Loucy (cell line): ENCODE measurements around the gene MACROD2.

Source experiments
- H2AFZ ChIP-seq: fragments of 200-600 bp; sonication (generic); 2 replicates; pipeline ENCODE4 v1.6.0; 2016; ENCODE audit warnings: antibody characterized with exemption, mild to moderate bottlenecking, low read length, moderate library complexity
- H3F3A ChIP-seq: fragments of 200-600 bp; 2 replicates; pipeline ENCODE4 v1.6.0; 2016; ENCODE audit warnings: antibody characterized with exemption, low read depth, mild to moderate bottlenecking
- H3K27me3 ChIP-seq: fragments of 200-600 bp; sonication (generic); 2 replicates; pipeline ENCODE4 v1.6.1; 2014; ENCODE audit warnings: low read length, mild to moderate bottlenecking; ENCODE audit not compliant: insufficient read depth, poor library complexity, severe bottlenecking
- H3K36me3 ChIP-seq: fragments of 200-600 bp; sonication (generic); 2 replicates; pipeline ENCODE4 v1.6.1; 2016; ENCODE audit warnings: low read length; ENCODE audit not compliant: insufficient read depth
- H3K4me1 ChIP-seq: fragments of 200-600 bp; sonication (generic); 2 replicates; pipeline ENCODE4 v1.5.1; 2014; ENCODE audit warnings: low read length, mild to moderate bottlenecking; ENCODE audit not compliant: insufficient read depth, poor library complexity, severe bottlenecking
- H3K4me2 ChIP-seq: fragments of 200-600 bp; sonication (generic); 2 replicates; pipeline ENCODE4 v1.6.0; 2014; ENCODE audit warnings: antibody characterized with exemption, low read length, low read depth, mild to moderate bottlenecking; ENCODE audit not compliant: poor library complexity, severe bottlenecking
- H3K4me3 ChIP-seq: fragments of 200-600 bp; sonication (generic); 2 replicates; pipeline ENCODE4 v1.5.1; 2014; ENCODE audit warnings: low read length, mild to moderate bottlenecking, mixed read lengths; ENCODE audit not compliant: poor library complexity, severe bottlenecking
- H3K79me2 ChIP-seq: fragments of 200-600 bp; sonication (generic); 2 replicates; pipeline ENCODE4 v1.6.1; 2014; ENCODE audit warnings: low read length; ENCODE audit not compliant: insufficient read depth
- H3K9ac ChIP-seq: fragments of 200-600 bp; sonication (generic); 2 replicates; pipeline ENCODE4 v1.6.0; 2014; ENCODE audit warnings: mild to moderate bottlenecking, low read depth, low read length, moderate library complexity; ENCODE audit not compliant: poor library complexity, severe bottlenecking
- H3K9me2 ChIP-seq: fragments of 200-600 bp; sonication (generic); replicated peaks from 2 replicates; pipeline ENCODE4 v1.6.1; 2016; ENCODE audit warnings: low read depth, low read length, mixed read lengths
- H3K9me3 ChIP-seq: fragments of 200-600 bp; sonication (generic); 2 replicates; pipeline ENCODE4 v1.6.1; 2014; ENCODE audit warnings: mild to moderate bottlenecking, antibody characterized with exemption, low read length, low read depth; ENCODE audit not compliant: insufficient read depth
- H4K20me1 ChIP-seq: fragments of 200-600 bp; sonication (generic); 2 replicates; pipeline ENCODE4 v1.6.0; 2014; ENCODE audit warnings: antibody characterized with exemption, low read length, mild to moderate bottlenecking; ENCODE audit not compliant: insufficient read depth, poor library complexity, severe bottlenecking
- EZH2phosphoT487 ChIP-seq: fragments of 200-600 bp; IDR thresholded peaks from 2 replicates; pipeline ENCODE4 v1.6.1; 2018; ENCODE audit warnings: antibody characterized with exemption, mild to moderate bottlenecking, moderate library complexity, borderline replicate concordance
- TF ChIP-seq, protein P1 (sequence below): fragments of 200-600 bp; sonication (generic); conservative IDR thresholded peaks from 2 replicates; pipeline ENCODE4 v1.5.1; 2014; ENCODE audit warnings: mild to moderate bottlenecking, antibody characterized with exemption, low read length

The MACROD2 gene

DNA sequence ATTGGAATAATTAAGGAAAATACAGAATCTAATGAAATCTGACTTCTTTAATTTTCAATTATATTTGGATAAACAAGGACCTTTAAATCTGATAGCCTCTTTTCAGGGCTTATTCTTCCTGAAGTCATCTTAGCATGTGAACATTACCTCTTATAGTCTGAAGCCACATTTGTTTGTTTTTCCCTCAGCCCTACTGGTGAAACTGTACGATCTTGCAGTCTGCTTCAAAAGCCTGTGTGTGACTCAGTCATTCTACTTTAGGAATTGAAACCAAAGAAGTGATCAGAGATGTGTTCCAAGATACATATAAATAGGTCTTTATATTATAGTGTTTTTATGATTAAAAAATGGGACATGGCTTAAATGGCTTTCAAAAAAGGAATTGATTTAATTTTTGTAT is 67.5 kb downstream of the MACROD2 start:
- no peak overlapping the region for H3K4me3 ChIP-seq
- no peak overlapping the region for H3K9ac ChIP-seq
- no peaks in the 10 kb centered on the region for H4K20me1 ChIP-seq
- no peak for TF ChIP-seq EZH2phosphoT487
- TF ChIP-seq, protein P1, sequence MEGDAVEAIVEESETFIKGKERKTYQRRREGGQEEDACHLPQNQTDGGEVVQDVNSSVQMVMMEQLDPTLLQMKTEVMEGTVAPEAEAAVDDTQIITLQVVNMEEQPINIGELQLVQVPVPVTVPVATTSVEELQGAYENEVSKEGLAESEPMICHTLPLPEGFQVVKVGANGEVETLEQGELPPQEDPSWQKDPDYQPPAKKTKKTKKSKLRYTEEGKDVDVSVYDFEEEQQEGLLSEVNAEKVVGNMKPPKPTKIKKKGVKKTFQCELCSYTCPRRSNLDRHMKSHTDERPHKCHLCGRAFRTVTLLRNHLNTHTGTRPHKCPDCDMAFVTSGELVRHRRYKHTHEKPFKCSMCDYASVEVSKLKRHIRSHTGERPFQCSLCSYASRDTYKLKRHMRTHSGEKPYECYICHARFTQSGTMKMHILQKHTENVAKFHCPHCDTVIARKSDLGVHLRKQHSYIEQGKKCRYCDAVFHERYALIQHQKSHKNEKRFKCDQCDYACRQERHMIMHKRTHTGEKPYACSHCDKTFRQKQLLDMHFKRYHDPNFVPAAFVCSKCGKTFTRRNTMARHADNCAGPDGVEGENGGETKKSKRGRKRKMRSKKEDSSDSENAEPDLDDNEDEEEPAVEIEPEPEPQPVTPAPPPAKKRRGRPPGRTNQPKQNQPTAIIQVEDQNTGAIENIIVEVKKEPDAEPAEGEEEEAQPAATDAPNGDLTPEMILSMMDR, result no peak
- no peaks in the 10 kb centered on the region for H3K9me2 ChIP-seq
- no peak overlapping the region for H3K4me2 ChIP-seq
- H3F3A ChIP-seq, result no peaks in the 10 kb centered on the region
- no peaks in the 10 kb centered on the region for H3K27me3 ChIP-seq
- no peak overlapping the region for H2AFZ ChIP-seq
- no peaks in the 10 kb centered on the region for H3K4me1 ChIP-seq
- H3K79me2 ChIP-seq, result no peaks in the 10 kb centered on the region
- no peaks in the 10 kb centered on the region for H3K9me3 ChIP-seq
- H3K36me3 ChIP-seq, result no peaks in the 10 kb centered on the region

DNA sequence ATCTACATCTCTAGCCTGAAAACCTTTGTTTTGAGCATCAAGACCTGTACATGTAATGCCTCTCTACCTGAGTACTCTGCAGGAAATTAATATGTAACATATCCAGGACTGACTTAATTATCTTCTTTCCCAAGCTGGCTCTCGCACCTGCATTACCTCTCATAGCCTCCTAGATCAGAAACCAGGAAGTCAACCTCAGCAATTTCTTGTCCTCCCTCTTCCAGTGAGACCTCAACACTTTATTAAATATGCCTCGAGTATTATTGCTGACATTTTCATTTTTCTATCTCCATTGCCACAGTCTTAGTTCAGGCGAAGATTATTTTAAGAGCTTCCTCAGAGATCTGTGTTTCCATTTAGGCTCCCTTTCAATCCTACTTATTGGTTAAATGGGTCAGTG is 69.0 kb downstream of the MACROD2 start:
- Histone ChIP-seq H3K9me3 (no peaks in the 10 kb centered on the region), H3K9me2 (no peaks in the 10 kb centered on the region), H3K4me1 (no peaks in the 10 kb centered on the region), H3K4me3 (no peak overlapping the region), H4K20me1 (no peaks in the 10 kb centered on the region), H3F3A (no peaks in the 10 kb centered on the region), H3K79me2 (no peaks in the 10 kb centered on the region), H3K27me3 (no peaks in the 10 kb centered on the region), H3K9ac (no peak overlapping the region), H3K36me3 (no peaks in the 10 kb centered on the region), H3K4me2 (no peak overlapping the region), H2AFZ (no peak overlapping the region)
- TF ChIP-seq, protein P1, result no peak
- no peak for TF ChIP-seq EZH2phosphoT487

DNA sequence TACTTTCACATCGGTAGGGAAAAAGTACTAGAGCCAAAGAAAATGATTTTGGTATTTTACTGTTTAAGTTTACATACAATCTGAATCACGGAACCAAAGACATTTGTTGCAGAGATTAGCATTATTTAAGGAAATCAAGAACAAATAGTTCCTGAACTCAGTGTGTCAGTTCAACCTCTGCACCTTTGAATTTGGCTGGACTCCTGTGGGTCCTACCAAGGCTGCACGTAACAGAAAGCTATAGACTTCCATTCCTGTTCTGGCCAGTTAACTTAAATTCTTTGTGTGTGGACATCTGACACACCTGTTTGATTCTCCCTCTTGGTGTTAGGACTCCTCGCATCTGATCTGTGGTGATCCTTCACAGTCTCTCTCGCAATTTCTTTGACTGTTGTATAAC is 69.6 kb downstream of the MACROD2 start:
- TF ChIP-seq, protein P1, result no peak
- TF ChIP-seq EZH2phosphoT487, result no peak
- H4K20me1 ChIP-seq, result no peaks in the 10 kb centered on the region
- no peaks in the 10 kb centered on the region for H3K9me3 ChIP-seq
- no peaks in the 10 kb centered on the region for H3K79me2 ChIP-seq
- no peak overlapping the region for H3K4me2 ChIP-seq
- no peak overlapping the region for H3K4me3 ChIP-seq
- H3K4me1 ChIP-seq, result no peaks in the 10 kb centered on the region
- H3K27me3 ChIP-seq, result no peaks in the 10 kb centered on the region
- no peak overlapping the region for H3K9ac ChIP-seq
- no peaks in the 10 kb centered on the region for H3K9me2 ChIP-seq
- H3K36me3 ChIP-seq, result no peaks in the 10 kb centered on the region
- H3F3A ChIP-seq, result no peaks in the 10 kb centered on the region
- no peak overlapping the region for H2AFZ ChIP-seq
